ENCODE results near the gene PHC2. TPM values are rescaled to one million over a fixed set of nuclear protein-coding genes. Genes with fewer than 3 reads are reported as not detected.
A peak's percentile ranks its signal among the peaks of the same experiment; 100 is the strongest.

PHC2 gene
- total RNA-seq, 1 donor from 2014 or later = 105 TPM

DNA sequence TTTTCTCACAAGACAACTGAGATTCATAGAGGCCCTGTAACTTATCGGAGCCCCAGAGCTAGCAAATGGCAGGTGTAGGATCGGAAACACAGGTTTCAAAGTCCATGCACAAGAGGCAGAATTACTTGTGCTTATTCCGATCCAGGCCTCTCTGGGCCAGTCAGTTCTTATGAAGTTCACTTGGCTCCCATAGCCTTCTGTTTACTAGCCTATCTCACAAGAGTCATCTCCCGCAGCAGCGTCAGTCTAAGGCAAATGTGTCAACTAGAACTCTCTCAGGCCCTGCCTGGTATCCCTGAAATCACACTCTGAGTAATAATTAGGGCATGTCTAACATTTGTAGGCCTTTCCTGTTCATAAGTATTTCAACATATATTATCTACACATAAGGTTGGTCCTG lies 43.3 kb downstream of the PHC2 start:
- no peak for DNase-seq
- intact Hi-C loops (cut with micrococcal nuclease) = no loop called here
- H3K36me3 ChIP-seq = no peaks in the 10 kb centered on the region
- peaks cover 86% of the 10 kb centered on the region for H3K4me1 ChIP-seq
- no peaks in the 10 kb centered on the region for H3K9me3 ChIP-seq (replicated peaks)
- H3K4me3 ChIP-seq = no peak overlapping the region
- H3K27me3 ChIP-seq (ENCODE audit: low read depth) = no peaks in the 10 kb centered on the region
- TF ChIP-seq, protein P1, sequence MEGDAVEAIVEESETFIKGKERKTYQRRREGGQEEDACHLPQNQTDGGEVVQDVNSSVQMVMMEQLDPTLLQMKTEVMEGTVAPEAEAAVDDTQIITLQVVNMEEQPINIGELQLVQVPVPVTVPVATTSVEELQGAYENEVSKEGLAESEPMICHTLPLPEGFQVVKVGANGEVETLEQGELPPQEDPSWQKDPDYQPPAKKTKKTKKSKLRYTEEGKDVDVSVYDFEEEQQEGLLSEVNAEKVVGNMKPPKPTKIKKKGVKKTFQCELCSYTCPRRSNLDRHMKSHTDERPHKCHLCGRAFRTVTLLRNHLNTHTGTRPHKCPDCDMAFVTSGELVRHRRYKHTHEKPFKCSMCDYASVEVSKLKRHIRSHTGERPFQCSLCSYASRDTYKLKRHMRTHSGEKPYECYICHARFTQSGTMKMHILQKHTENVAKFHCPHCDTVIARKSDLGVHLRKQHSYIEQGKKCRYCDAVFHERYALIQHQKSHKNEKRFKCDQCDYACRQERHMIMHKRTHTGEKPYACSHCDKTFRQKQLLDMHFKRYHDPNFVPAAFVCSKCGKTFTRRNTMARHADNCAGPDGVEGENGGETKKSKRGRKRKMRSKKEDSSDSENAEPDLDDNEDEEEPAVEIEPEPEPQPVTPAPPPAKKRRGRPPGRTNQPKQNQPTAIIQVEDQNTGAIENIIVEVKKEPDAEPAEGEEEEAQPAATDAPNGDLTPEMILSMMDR (IDR thresholded peaks at IDR 0.05; ENCODE audit: borderline replicate concordance) = no peak
- peak overlapping the region; percentile 77 for H3K27ac ChIP-seq (replicated peaks)

DNA sequence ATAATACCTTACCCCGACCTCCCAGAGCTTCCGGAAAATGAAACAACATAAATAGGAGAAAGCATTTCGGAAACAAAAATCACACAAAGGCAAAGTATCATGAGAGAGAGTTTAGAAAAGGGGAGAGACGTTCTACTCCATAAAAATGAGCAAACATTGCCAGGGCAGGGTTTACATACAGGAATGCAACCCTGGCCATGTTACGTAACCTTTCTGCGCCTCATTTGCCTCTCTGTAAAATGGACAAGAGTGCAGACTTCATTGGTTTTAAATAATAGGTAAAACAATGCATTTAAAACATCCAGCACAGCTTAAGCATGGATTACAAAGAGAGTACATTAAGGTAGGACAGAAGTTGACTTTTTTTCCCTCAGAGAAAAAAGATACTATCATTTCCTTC lies 45.6 kb downstream of the PHC2 start:
- no peaks in the 10 kb centered on the region for H3K36me3 ChIP-seq
- intact Hi-C loops (cut with micrococcal nuclease) = no loop called here
- no peak overlapping the region for H3K4me3 ChIP-seq
- H3K4me1 ChIP-seq = peaks cover 79% of the 10 kb centered on the region
- H3K27ac ChIP-seq (replicated peaks) = no peak overlapping the region
- no peaks in the 10 kb centered on the region for H3K9me3 ChIP-seq (replicated peaks)
- TF ChIP-seq, protein P1 (IDR thresholded peaks at IDR 0.05; ENCODE audit: borderline replicate concordance) = no peak
- no peak for DNase-seq
- H3K27me3 ChIP-seq (ENCODE audit: low read depth) = no peaks in the 10 kb centered on the region

DNA sequence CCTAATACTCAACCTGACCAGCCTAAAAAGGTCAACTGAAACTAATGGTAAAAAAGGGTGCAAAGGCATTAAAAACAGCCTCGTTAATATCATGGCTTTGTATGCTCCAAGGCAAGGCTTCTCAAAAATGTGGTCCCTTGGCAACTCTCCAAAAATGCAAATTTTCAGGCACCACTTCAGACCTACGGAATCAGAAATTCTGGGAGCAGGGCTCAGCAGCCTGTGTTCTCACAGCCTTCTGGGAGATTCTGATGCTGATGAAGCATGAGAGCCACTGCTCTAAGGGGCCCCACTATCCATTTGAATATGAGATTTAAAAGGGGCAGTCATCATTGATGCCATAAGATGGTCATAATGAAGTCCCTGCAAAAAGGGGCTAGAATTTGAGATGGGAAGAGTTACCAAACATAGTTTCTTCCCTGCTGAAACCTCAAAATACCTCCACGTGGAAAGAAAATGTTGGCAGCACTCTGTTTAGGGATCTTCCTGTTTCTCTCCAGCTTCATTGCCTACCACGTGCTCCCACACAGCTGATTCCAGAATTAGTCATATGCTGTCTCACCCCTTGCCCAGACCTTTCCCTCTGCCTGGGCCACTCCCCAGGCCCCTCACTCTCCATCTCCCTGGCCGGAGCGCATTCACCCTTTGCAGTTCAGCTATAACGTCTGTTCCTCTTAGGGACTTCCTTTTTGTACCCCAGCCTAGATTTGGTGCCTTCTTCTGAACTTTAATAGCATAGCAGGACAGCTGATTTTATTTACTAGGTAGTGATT lies 46.7 kb downstream of the PHC2 start:
- DNase-seq = no peak
- peaks cover 78% of the 10 kb centered on the region for H3K4me1 ChIP-seq
- no peak overlapping the region for H3K4me3 ChIP-seq
- H3K9me3 ChIP-seq (replicated peaks) = no peaks in the 10 kb centered on the region
- no peaks in the 10 kb centered on the region for H3K27me3 ChIP-seq (ENCODE audit: low read depth)
- intact Hi-C loops (cut with micrococcal nuclease) = no loop called here
- H3K27ac ChIP-seq (replicated peaks) = peak overlapping the region; percentile 74
- TF ChIP-seq, protein P1 (IDR thresholded peaks at IDR 0.05; ENCODE audit: borderline replicate concordance) = no peak
- H3K36me3 ChIP-seq = no peaks in the 10 kb centered on the region

DNA sequence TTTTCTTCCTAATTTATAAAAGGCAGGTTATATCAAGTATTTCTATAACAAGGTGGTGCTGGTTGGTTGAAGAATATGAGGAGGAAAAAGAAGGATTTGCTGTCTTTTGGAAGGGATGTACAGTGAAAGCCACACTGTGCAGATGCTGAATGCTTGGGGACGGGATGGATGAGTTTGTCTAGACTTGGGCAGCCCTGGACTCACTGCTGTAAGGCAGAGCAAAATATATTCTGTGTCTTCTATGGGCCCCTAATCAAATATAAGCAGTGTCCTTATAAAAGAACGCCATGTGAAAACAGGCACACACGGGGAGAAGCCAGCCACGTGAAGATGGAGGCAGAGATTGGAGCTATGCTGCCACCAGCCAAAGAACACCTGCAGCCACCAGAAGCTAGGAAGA lies 47.4 kb downstream of the PHC2 start:
- Histone ChIP-seq H3K4me1 (peaks cover 75% of the 10 kb centered on the region), H3K27me3 (ENCODE audit: low read depth) (no peaks in the 10 kb centered on the region), H3K4me3 (no peak overlapping the region), H3K27ac (replicated peaks) (peak overlapping the region; percentile 74), H3K9me3 (replicated peaks) (no peaks in the 10 kb centered on the region), H3K36me3 (no peaks in the 10 kb centered on the region)
- intact Hi-C loops (cut with micrococcal nuclease) = no loop called here
- DNase-seq = no peak
- TF ChIP-seq, protein P1 (IDR thresholded peaks at IDR 0.05; ENCODE audit: borderline replicate concordance) = no peak

DNA sequence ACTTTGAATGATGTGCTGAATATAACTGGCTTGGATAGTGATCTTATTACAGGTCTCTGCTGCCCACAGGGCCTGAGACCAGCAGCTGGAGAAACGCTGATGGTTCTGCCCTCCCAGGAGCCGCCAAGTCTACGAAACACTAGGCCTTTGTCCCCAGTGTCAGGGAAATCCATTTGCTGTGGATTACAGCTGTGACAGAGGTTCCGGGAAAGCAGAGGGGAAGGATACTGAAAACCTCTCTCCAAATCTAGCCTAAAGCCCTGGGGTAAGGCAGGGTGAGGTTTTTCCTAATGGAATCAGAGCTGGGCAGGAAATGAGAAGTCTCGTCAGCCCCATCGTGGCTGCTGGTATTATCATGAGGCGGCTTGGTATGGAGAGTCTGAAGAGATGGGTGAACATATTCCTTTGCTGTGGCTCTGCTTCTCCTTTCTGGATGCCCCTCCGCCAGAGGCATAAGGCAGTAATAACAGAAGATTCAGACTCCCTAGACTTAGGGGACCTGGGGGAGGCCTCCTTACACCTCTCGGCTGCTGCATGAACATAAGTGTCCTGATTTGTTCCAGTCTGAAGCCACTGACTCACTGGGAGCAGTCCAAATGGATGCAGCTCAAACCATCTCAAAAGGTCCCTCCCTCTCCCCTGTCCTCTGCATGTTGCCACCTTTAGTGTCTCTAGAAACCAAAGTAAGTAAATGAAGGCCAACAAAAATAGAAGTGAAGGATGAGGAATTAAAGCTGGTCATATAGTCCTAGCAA lies 48.1 kb downstream of the PHC2 start:
- H3K4me1 ChIP-seq = peaks cover 76% of the 10 kb centered on the region
- no peaks in the 10 kb centered on the region for H3K9me3 ChIP-seq (replicated peaks)
- peak overlapping the region; percentile 74 for H3K27ac ChIP-seq (replicated peaks)
- no peak for DNase-seq
- no peaks in the 10 kb centered on the region for H3K36me3 ChIP-seq
- no peak overlapping the region for H3K4me3 ChIP-seq
- intact Hi-C loops (cut with micrococcal nuclease) = no loop called here
- no peaks in the 10 kb centered on the region for H3K27me3 ChIP-seq (ENCODE audit: low read depth)
- TF ChIP-seq, protein P1 (IDR thresholded peaks at IDR 0.05; ENCODE audit: borderline replicate concordance) = no peak

Measured in left ventricle myocardium inferior (tissue), 1 donor.